HCT116 (cell line): Measurements from ENCODE around the gene CERS2. TPM values are rescaled to one million over a fixed set of nuclear protein-coding genes. Genes with fewer than 3 reads are reported as not detected.

Source experiments
- ATAC-seq: fragments of 200-7000 bp; cut with Tn5 transposase; 2 replicates; pipeline ENCODE4 v1.9.1; 2020; ENCODE audit warnings: mild to moderate bottlenecking, moderate library complexity
- BruUV-seq: library from RNA; stranded (reverse); fragments of 400-500 nt; replicated peaks from 2 replicates; lab custom pipeline; 2021; lab: Mats Ljungman, UMichigan
- CTCF ChIA-PET: fragments of 300-600 bp; sonication (Branson Sonifier 250); formaldehyde crosslinking; loops from one replicate; lab custom pipeline; 2021; ENCODE audit warnings: antibody characterized with exemption; lab: Charles Lee
- POLR2A ChIA-PET: fragments of 300-600, 350-600 bp; sonication (Branson Sonifier 250); formaldehyde crosslinking; loops from one replicate; lab custom pipeline; 2021; ENCODE audit warnings: antibody characterized with exemption; lab: Charles Lee
- RAD21 ChIA-PET, 2 experiments: fragments of 300-600 bp; sonication (Branson Sonifier 250); formaldehyde crosslinking; loops; one replicate each; lab custom pipeline; 2023; ENCODE audit warnings: low total read pairs in 2 of 2; ENCODE audit not compliant: uncharacterized antibody in 2 of 2, unreplicated experiment in 2 of 2, low non-redundant PET in 1 of 2; lab: Charles Lee
- DNase-seq: peaks from one replicate; pipeline ENCODE4 v3.0.0-alpha.2; 2010; ENCODE audit warnings: low read depth, low spot score
- H2AFZ ChIP-seq: fragments of 200-600 bp; shearing (Covaris generic), sonication (generic); 2 replicates; pipeline ENCODE4 v1.6.1; 2017; ENCODE audit warnings: low read depth, mixed run types, mixed read lengths, antibody characterized with exemption, low read length; ENCODE audit not compliant: poor library complexity, severe bottlenecking
- H3K27ac ChIP-seq: 2 replicates; pipeline ENCODE4 v1.5.1; 2012; ENCODE audit warnings: low read depth, low read length
- H3K27me3 ChIP-seq: fragments of 200-600 bp; sonication (generic); 2 replicates; pipeline ENCODE4 v1.6.1; 2016; ENCODE audit warnings: mixed run types, low read length, mixed read lengths; ENCODE audit not compliant: insufficient read depth
- H3K36me3 ChIP-seq, 2 experiments: fragments of 200-500 bp in 1 of 2; fragments of 200-600 bp in 1 of 2; sonication (Bioruptor generic) in 1 of 2; sonication (generic) in 1 of 2; 2 replicates each; pipeline versions ENCODE4 v1.5.1 to v1.6.1; 2014 to 2016; ENCODE audit warnings: low read length in 2 of 2, inconsistent platforms in 1 of 2, mixed read lengths in 1 of 2, mixed run types in 1 of 2; ENCODE audit not compliant: insufficient read depth in 2 of 2, control insufficient read depth in 1 of 2
- H3K4me1 ChIP-seq, 2 experiments: fragments of 200-600 bp in 1 of 2; sonication (generic) in 1 of 2; 2 replicates each; pipeline versions ENCODE4 v1.5.1 to v1.6.1; 2012 to 2017; ENCODE audit warnings: low read length in 2 of 2, inconsistent platforms in 1 of 2, mild to moderate bottlenecking in 1 of 2, mixed read lengths in 1 of 2, mixed run types in 1 of 2, moderate library complexity in 1 of 2; ENCODE audit not compliant: insufficient read depth in 2 of 2, control insufficient read depth in 1 of 2
- H3K4me2 ChIP-seq: fragments of 200-600 bp; sonication (generic); 2 replicates; pipeline ENCODE4 v1.6.1; 2017; ENCODE audit warnings: mixed run types, low read length, mixed read lengths
- H3K4me3 ChIP-seq, 2 experiments: fragments of 200-600 bp in 1 of 2; sonication (generic) in 1 of 2; replicated peaks in 1 of 2; 2 replicates each; pipeline ENCODE4 v1.5.1; 2011 to 2016; ENCODE audit warnings: low read length in 2 of 2, control low read depth in 1 of 2, low read depth in 1 of 2, mild to moderate bottlenecking in 1 of 2, mixed read lengths in 1 of 2, mixed run types in 1 of 2
- H3K79me2 ChIP-seq: fragments of 200-600 bp; sonication (generic); 2 replicates; pipeline ENCODE4 v1.6.1; 2017; ENCODE audit warnings: mild to moderate bottlenecking, mixed run types, low read length, moderate library complexity, mixed read lengths; ENCODE audit not compliant: insufficient read depth
- H3K9ac ChIP-seq: fragments of 200-600 bp; sonication (generic); 2 replicates; pipeline ENCODE4 v1.6.1; 2016; ENCODE audit warnings: low read length, mixed read lengths
- H3K9me2 ChIP-seq: fragments of 200-600 bp; sonication (generic), shearing (Covaris generic); 2 replicates; pipeline ENCODE4 v1.6.1; 2017; ENCODE audit warnings: mixed run types, mild to moderate bottlenecking, moderate library complexity; ENCODE audit not compliant: insufficient read depth
- H3K9me3 ChIP-seq, 2 experiments: fragments of 200-500 bp in 1 of 2; fragments of 200-600 bp in 1 of 2; sonication (Bioruptor generic) in 1 of 2; sonication (generic) in 1 of 2; 2 replicates each; pipeline ENCODE4 v1.6.1; 2014 to 2017; ENCODE audit warnings: low read length in 2 of 2, mixed read lengths in 2 of 2, inconsistent platforms in 1 of 2, low read depth in 1 of 2, mild to moderate bottlenecking in 1 of 2, mixed run types in 1 of 2, moderate library complexity in 1 of 2; ENCODE audit not compliant: control insufficient read depth in 1 of 2, insufficient read depth in 1 of 2
- H4K20me1 ChIP-seq: fragments of 200-600 bp; sonication (generic), shearing (Covaris generic); 2 replicates; pipeline ENCODE4 v1.6.1; 2017; ENCODE audit warnings: mixed run types, mild to moderate bottlenecking, moderate library complexity; ENCODE audit not compliant: insufficient read depth
- CBX3 ChIP-seq: IDR thresholded peaks from 2 replicates; pipeline ENCODE4 v1.6.1; 2012; ENCODE audit warnings: low read depth
- ELF1 ChIP-seq: IDR thresholded peaks from 2 replicates; pipeline ENCODE4 v1.6.1; 2012; ENCODE audit warnings: low read depth, borderline replicate concordance
- FOSL1 ChIP-seq: IDR thresholded peaks from 2 replicates; pipeline ENCODE4 v1.6.1; 2012; ENCODE audit warnings: low read depth
- MAX ChIP-seq: IDR thresholded peaks from 2 replicates; pipeline ENCODE4 v1.6.1; 2012
- POLR2A ChIP-seq: IDR thresholded peaks from 2 replicates; pipeline ENCODE4 v1.7.0; 2011; ENCODE audit warnings: borderline replicate concordance; ENCODE audit not compliant: insufficient read depth, insufficient read length; ENCODE audit errors: extremely low read depth
- POLR2AphosphoS5 ChIP-seq: IDR thresholded peaks from 2 replicates; pipeline ENCODE4 v1.6.1; 2011; ENCODE audit warnings: mild to moderate bottlenecking, low read depth, low read length, moderate library complexity
- RAD21 ChIP-seq: IDR thresholded peaks from 2 replicates; pipeline ENCODE4 v1.6.1; 2012; ENCODE audit warnings: low read depth, mild to moderate bottlenecking
- SIN3A ChIP-seq: IDR thresholded peaks from 2 replicates; pipeline ENCODE4 v1.6.1; 2012; ENCODE audit warnings: low read depth
- TCF7L2 ChIP-seq: IDR thresholded peaks from 2 replicates; pipeline ENCODE4 v1.7.0; 2011; ENCODE audit warnings: borderline replicate concordance, inconsistent platforms; ENCODE audit not compliant: insufficient read depth, insufficient read length; ENCODE audit errors: extremely low read depth
- YY1 ChIP-seq: IDR thresholded peaks from 2 replicates; pipeline ENCODE4 v1.6.1; 2011; ENCODE audit warnings: low read length, low read depth, moderate library complexity, mild to moderate bottlenecking; ENCODE audit not compliant: insufficient replicate concordance; ENCODE audit errors: extremely low read depth
- ZFX ChIP-seq: fragments of 450-650 bp; IDR thresholded peaks from 2 replicates; pipeline ENCODE4 v1.6.1; 2017
- ZNF274 ChIP-seq: fragments of 200-500 bp; sonication (Bioruptor generic); IDR thresholded peaks from 2 replicates; pipeline ENCODE4 v1.6.1; 2014; ENCODE audit warnings: mild to moderate bottlenecking, low read depth, low read length, inconsistent platforms
- intact Hi-C: fragments of 100-400 bp; cut with micrococcal nuclease; formaldehyde crosslinking; loops from 2 replicates; pipeline ENCODE4 v1.10.0; 2022
- total RNA-seq: library from RNA; stranded (reverse); gene quantifications from one replicate; pipeline ENCODE4 v1.2.1, GENCODE V29; 2021; ENCODE audit not compliant: unreplicated experiment
- TF ChIP-seq, protein P1 (sequence below): IDR thresholded peaks from 2 replicates; pipeline ENCODE4 v1.6.1; 2012; ENCODE audit warnings: low read depth

The CERS2 gene
- total RNA-seq, 1 experiment from 2014 or later: 218 TPM

GRCh38 chr1:151009206-151009587 lies 34.6 kb upstream of the CERS2 start:
- RAD21 ChIA-PET: no interaction called here

More at GRCh38 chr1:151009206-151009587, 34.6 kb upstream of the CERS2 start:
- intact Hi-C loops: loop anchor here (5.0 kb wide), 1 partner anchor 447 kb away; no protein-coding TSS in a partner anchor
- H3K4me3 ChIP-seq: peak overlapping the region; percentile 60 to 94
- DNase-seq (no peak), ATAC-seq (no peak)
- peak overlapping the region; percentile 83 for H2AFZ ChIP-seq
- peaks cover 11 to 36% of the 10 kb centered on the region in 2 experiments; a peak in 3 of 4 replicates for H3K4me1 ChIP-seq
- peak overlapping the region; percentile 94 for H3K4me2 ChIP-seq
- H3K9ac ChIP-seq: peak overlapping the region; percentile 95
- no peaks in the 10 kb centered on the region for H3K9me2 ChIP-seq
- POLR2A ChIA-PET: no interaction called here
- TF ChIP-seq CBX3 (no peak), ZNF274 (no peak), YY1 (no peak), ELF1 (no peak), POLR2AphosphoS5 (no peak), POLR2A (no peak), MAX (no peak), ZFX (no peak), RAD21 (no peak), FOSL1 (no peak), TCF7L2 (no peak), SIN3A (no peak)
- TF ChIP-seq, protein P1, sequence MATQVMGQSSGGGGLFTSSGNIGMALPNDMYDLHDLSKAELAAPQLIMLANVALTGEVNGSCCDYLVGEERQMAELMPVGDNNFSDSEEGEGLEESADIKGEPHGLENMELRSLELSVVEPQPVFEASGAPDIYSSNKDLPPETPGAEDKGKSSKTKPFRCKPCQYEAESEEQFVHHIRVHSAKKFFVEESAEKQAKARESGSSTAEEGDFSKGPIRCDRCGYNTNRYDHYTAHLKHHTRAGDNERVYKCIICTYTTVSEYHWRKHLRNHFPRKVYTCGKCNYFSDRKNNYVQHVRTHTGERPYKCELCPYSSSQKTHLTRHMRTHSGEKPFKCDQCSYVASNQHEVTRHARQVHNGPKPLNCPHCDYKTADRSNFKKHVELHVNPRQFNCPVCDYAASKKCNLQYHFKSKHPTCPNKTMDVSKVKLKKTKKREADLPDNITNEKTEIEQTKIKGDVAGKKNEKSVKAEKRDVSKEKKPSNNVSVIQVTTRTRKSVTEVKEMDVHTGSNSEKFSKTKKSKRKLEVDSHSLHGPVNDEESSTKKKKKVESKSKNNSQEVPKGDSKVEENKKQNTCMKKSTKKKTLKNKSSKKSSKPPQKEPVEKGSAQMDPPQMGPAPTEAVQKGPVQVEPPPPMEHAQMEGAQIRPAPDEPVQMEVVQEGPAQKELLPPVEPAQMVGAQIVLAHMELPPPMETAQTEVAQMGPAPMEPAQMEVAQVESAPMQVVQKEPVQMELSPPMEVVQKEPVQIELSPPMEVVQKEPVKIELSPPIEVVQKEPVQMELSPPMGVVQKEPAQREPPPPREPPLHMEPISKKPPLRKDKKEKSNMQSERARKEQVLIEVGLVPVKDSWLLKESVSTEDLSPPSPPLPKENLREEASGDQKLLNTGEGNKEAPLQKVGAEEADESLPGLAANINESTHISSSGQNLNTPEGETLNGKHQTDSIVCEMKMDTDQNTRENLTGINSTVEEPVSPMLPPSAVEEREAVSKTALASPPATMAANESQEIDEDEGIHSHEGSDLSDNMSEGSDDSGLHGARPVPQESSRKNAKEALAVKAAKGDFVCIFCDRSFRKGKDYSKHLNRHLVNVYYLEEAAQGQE: no peak
- TSS peak; percentile 57 for BruUV-seq
- no peaks in the 10 kb centered on the region for H3K36me3 ChIP-seq
- H3K27me3 ChIP-seq: no peaks in the 10 kb centered on the region
- peak overlapping the region; percentile 75 for H3K27ac ChIP-seq
- CTCF ChIA-PET: no interaction called here
- H3K79me2 ChIP-seq: peaks cover 16% of the 10 kb centered on the region
- no peaks in the 10 kb centered on the region for H3K9me3 ChIP-seq
- no peaks in the 10 kb centered on the region for H4K20me1 ChIP-seq
